MM.1S (cell line): ENCODE measurements around the gene TMEM156.

Experiments used
- CTCF ChIP-seq: fragments of 300-600 bp; sonication (generic); IDR thresholded peaks from 2 replicates; pipeline ENCODE4 v1.5.1; 2016; ENCODE audit warnings: antibody characterized with exemption, low read length, mixed read lengths
- EZH2 ChIP-seq: fragments of 300-600 bp; sonication (generic); optimal IDR thresholded peaks from 2 replicates; pipeline ENCODE3; 2017; ENCODE audit warnings: low read depth, mild to moderate bottlenecking, antibody characterized with exemption, low read length, mixed read lengths
- EZH2phosphoT487 ChIP-seq: fragments of 300-600 bp; sonication (generic); IDR thresholded peaks from 2 replicates; pipeline ENCODE4 v1.6.1; 2018; ENCODE audit warnings: antibody characterized with exemption, low read length

GRCh38 chr4:39045827-39046221 lies 13.6 kb upstream of the TMEM156 start:
- no peak for TF ChIP-seq CTCF
- TF ChIP-seq EZH2: no peak
- TF ChIP-seq EZH2phosphoT487: no peak
